K562 (cell line): Measurements from ENCODE around the gene SEC31A.

Experiments
- ATF4 ChIP-seq: fragments of 450-650 bp; formaldehyde crosslinking; IDR thresholded peaks from 2 replicates; pipeline ENCODE4 v1.4.0; 2022; ENCODE audit warnings: mild to moderate bottlenecking, moderate library complexity
- MAZ ChIP-seq, 2 experiments: fragments of 450-650 bp in 1 of 2; sonication (generic) in 1 of 2; formaldehyde crosslinking; IDR thresholded peaks in 1 of 2; conservative IDR thresholded peaks in 1 of 2; 2 replicates each; pipeline versions ENCODE4 v1.4.0 to v1.5.0; 2020; ENCODE audit warnings: mild to moderate bottlenecking in 1 of 2, missing genetic modification reagents in 1 of 2
- ZNF408 ChIP-seq: fragments of 250-450 bp; sonication (Bioruptor Pico); IDR thresholded peaks from 2 replicates; pipeline ENCODE4 v1.4.0; 2020; ENCODE audit warnings: low read depth, mild to moderate bottlenecking, moderate library complexity

DNA sequence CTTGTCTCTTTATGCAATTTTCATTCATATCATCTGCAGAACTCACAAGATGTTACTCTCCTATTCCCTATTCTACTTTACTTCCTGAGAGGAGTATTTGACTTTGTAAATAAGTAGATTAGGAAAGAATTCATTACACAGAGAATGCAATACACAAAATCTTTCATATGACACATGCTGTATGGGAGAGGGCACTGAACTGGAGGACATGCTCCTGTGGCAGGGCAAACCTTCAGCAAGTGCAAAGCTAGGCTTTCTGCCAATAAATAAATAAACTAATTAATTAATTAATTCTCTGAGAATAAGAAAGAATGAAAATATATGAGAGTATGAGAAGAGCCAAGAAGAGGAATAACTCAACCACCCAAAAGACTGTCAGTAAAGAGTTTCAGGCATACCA is 43.5 kb upstream of the SEC31A start:
- TF ChIP-seq ZNF408 = no peak
- no peak for TF ChIP-seq MAZ (CRISPR knock-in tag; conservative IDR thresholded peaks at IDR 0.05 in 1 of 2, IDR thresholded peaks at IDR 0.05 in 1 of 2)
- TF ChIP-seq ATF4 (CRISPR knock-in tag) = no peak
